Aortic smooth muscle cell (primary cell): Measurements from ENCODE around the gene LGMN. TPM values are rescaled to one million over a fixed set of nuclear protein-coding genes. Genes with fewer than 3 reads are reported as not detected.

Experiments used
- total RNA-seq: library from RNA; depleted of rRNA; stranded (reverse); fragments of >200 nt; gene quantifications from 2 replicates; pipeline ENCODE4 v1.2.3, GENCODE V29; 2014

Gene LGMN
- 55.1 and 57.3 TPM in 2 replicates for total RNA-seq

GRCh38 chr14:92748259-92749016, at the start of gene LGMN:
Gene LGMN, minus strand, starts transcription at chr14:92748627. Its CDS starts 15,841 bp downstream, at chr14:92732786.

GRCh38 chr14:92793709-92794546, 45.5 kb upstream of the LGMN start, which contains the start of gene GOLGA5:
Gene GOLGA5, plus strand, starts transcription at chr14:92794305. Its CDS starts 3,133 bp downstream, at chr14:92797438.

Other genes starting within 250 kb of the LGMN start
- gene RIN3, start 234.8 kb downstream of the LGMN start, total RNA-seq = 2.1 and 2.7 TPM in 2 replicates
- 49.7 and 53.5 TPM in 2 replicates for gene GOLGA5, start 45.7 kb upstream of the LGMN start, total RNA-seq
- not detected in 2 replicates for gene CHGA, start 174.5 kb upstream of the LGMN start, total RNA-seq